ENCODE results near the gene CRABP1.

GRCh38 chr15:78353093-78353492 lies 12.9 kb downstream of the CRABP1 start:
- TF ChIP-seq POLR2A (IDR thresholded peaks at IDR 0.05), result no peak
- TF ChIP-seq, protein P1, sequence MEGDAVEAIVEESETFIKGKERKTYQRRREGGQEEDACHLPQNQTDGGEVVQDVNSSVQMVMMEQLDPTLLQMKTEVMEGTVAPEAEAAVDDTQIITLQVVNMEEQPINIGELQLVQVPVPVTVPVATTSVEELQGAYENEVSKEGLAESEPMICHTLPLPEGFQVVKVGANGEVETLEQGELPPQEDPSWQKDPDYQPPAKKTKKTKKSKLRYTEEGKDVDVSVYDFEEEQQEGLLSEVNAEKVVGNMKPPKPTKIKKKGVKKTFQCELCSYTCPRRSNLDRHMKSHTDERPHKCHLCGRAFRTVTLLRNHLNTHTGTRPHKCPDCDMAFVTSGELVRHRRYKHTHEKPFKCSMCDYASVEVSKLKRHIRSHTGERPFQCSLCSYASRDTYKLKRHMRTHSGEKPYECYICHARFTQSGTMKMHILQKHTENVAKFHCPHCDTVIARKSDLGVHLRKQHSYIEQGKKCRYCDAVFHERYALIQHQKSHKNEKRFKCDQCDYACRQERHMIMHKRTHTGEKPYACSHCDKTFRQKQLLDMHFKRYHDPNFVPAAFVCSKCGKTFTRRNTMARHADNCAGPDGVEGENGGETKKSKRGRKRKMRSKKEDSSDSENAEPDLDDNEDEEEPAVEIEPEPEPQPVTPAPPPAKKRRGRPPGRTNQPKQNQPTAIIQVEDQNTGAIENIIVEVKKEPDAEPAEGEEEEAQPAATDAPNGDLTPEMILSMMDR (IDR thresholded peaks at IDR 0.05), result no peak

Measured in right lobe of liver (tissue), 4 donors.